Measurements from ENCODE around the gene CCNH.

- TF ChIP-seq EZH2 (IDR thresholded peaks at IDR 0.05), result no peak
- no peak for TF ChIP-seq POLR2AphosphoS5 (IDR thresholded peaks at IDR 0.05; ENCODE audit: borderline replicate concordance, low read depth, low read length)
Measured at GRCh38 chr5:87388129-87388528, 24.6 kb downstream of the CCNH start.

Measured in SK-N-MC (cell line).